ENCODE data around the gene IFNE. TPM values are rescaled to one million over a fixed set of nuclear protein-coding genes. Genes with fewer than 3 reads are reported as not detected.

Gene IFNE
- total and polyA plus RNA-seq, 9 of the 15 experiments (the other 6 are each of a cell fraction or from before 2014, with no cell fraction given) = not detected

- H3K4me1 ChIP-seq (replicated peaks in 1 of 2; ENCODE audit: control insufficient read depth in 2 of 2, insufficient read depth in 2 of 2, low read length in 2 of 2) = no peaks in the 10 kb centered on the region
- BruUV-seq (replicated peaks) = no TSS peak
- POLR2A ChIA-PET = no interaction called here
- no peaks in the 10 kb centered on the region for H3K9me1 ChIP-seq (ENCODE audit: control insufficient read depth, insufficient read depth, low read length)
- DNase-seq (ENCODE audit: extremely low read depth in 1 of 4, low spot score in 3 of 4) = no peak
- no peak overlapping the region for H3K4me3 ChIP-seq
- H3K36me3 ChIP-seq (ENCODE audit: control insufficient read depth, insufficient read depth, low read length) = no peaks in the 10 kb centered on the region
- in situ Hi-C loops (cut with MboI) (no loop called here), intact Hi-C loops (cut with micrococcal nuclease) (no loop called here)
- ATAC-seq = no peak
- H3K27ac ChIP-seq (ENCODE audit: extremely low read depth, low read depth, low read length) = no peak overlapping the region
- FAIRE-seq = no peak
- no peaks in the 10 kb centered on the region for H3K79me2 ChIP-seq (ENCODE audit: control insufficient read depth, insufficient read depth, low read length)
- no peak overlapping the region for H3K9ac ChIP-seq (ENCODE audit: insufficient read depth in 1 of 2, low read depth in 2 of 2, low read length in 2 of 2)
- H2AFZ ChIP-seq (ENCODE audit: low read depth, low read length) = no peak overlapping the region
- no peaks in the 10 kb centered on the region for H3K27me3 ChIP-seq (ENCODE audit: control insufficient read depth in 2 of 2, insufficient read depth in 2 of 2, low read length in 2 of 2)
- WGBS (ENCODE audit: insufficient coverage, low coverage, missing lambda C conversion rate) = no CpG with 5 or more reads among the region's 1 CpG
- no peaks in the 10 kb centered on the region for H4K20me1 ChIP-seq (replicated peaks; ENCODE audit: control insufficient read depth, insufficient read depth, low read length)
- H3K4me2 ChIP-seq (ENCODE audit: insufficient read depth, low read length) = no peak overlapping the region
- H3K9me3 ChIP-seq (replicated peaks; ENCODE audit: control insufficient read depth, insufficient read depth, low read depth, low read length) = no peaks in the 10 kb centered on the region
- CTCF ChIA-PET (ENCODE audit: low intra/inter-chr PET ratio) = no interaction called here
- TF ChIP-seq FIP1L1 (IDR thresholded peaks at IDR 0.05; ENCODE audit: low read depth, low read length, poor library complexity, severe bottlenecking) (no peak), ETV1 (tag; conservative IDR thresholded peaks at IDR 0.05; ENCODE audit: low read depth) (no peak), PTBP1 (IDR thresholded peaks at IDR 0.05; ENCODE audit: low read depth, low read length) (no peak), SMARCA4 (IDR thresholded peaks at IDR 0.05) (no peak), HSF4 (CRISPR knock-in tag; IDR thresholded peaks at IDR 0.05; ENCODE audit: borderline replicate concordance) (no peak), ELF1 (tag; IDR thresholded peaks at IDR 0.05) (no peak), ZBTB11 (CRISPR knock-in tag; IDR thresholded peaks at IDR 0.05) (no peak), GABPA (tag; conservative IDR thresholded peaks at IDR 0.05; ENCODE audit: low read depth) (no peak), CBX5 (IDR thresholded peaks at IDR 0.05; ENCODE audit: borderline replicate concordance, low read depth) (no peak), GATAD2A (IDR thresholded peaks at IDR 0.05) (no peak), ZNF280A (IDR thresholded peaks at IDR 0.05; ENCODE audit: low read depth, partially characterized antibody) (no peak), DNMT1 (IDR thresholded peaks at IDR 0.05) (no peak), ZFP30 (CRISPR knock-in tag; IDR thresholded peaks at IDR 0.05; ENCODE audit: borderline replicate concordance) (no peak), MLLT1 (IDR thresholded peaks at IDR 0.05) (no peak), ELK3 (CRISPR knock-in tag; IDR thresholded peaks at IDR 0.05) (no peak), SRSF3 (IDR thresholded peaks at IDR 0.05; ENCODE audit: insufficient read depth, low read length) (no peak)
Observed at GRCh38 chr9:21481470-21482056, 550 bp downstream of the IFNE start.

Measured in K562 (cell line).